RWPE2 (cell line): ENCODE data around the gene MYPN.
A peak's percentile ranks its signal among the peaks of the same experiment; 100 is the strongest.

Experiments
- ATAC-seq: fragments of 200-7000 bp; cut with Tn5 transposase; 3 replicates; pipeline ENCODE4 v1.9.1; 2021; ENCODE audit warnings: low read depth
- DNase-seq: peaks from one replicate; pipeline ENCODE4 v3.0.0-alpha.2; 2020; ENCODE audit warnings: low spot score
- H3K27ac ChIP-seq: fragments of 450-650 bp; 2 replicates; pipeline ENCODE4 v1.5.1; 2017; ENCODE audit warnings: mild to moderate bottlenecking; ENCODE audit not compliant: poor library complexity, severe bottlenecking
- H3K27me3 ChIP-seq: fragments of 250-450 bp; sonication (Bioruptor Pico); 2 replicates; pipeline ENCODE4 v1.5.1; 2021; ENCODE audit warnings: mild to moderate bottlenecking, moderate library complexity; ENCODE audit not compliant: insufficient read depth, poor library complexity, severe bottlenecking
- H3K36me3 ChIP-seq: fragments of 250-450 bp; sonication (Bioruptor Pico); 2 replicates; pipeline ENCODE4 v1.5.1; 2020; ENCODE audit warnings: low read depth, mild to moderate bottlenecking, moderate library complexity
- H3K4me1 ChIP-seq: fragments of 250-450 bp; sonication (Bioruptor Pico); 2 replicates; pipeline ENCODE4 v1.5.1; 2021; ENCODE audit warnings: mild to moderate bottlenecking, moderate library complexity; ENCODE audit not compliant: insufficient read depth, poor library complexity, severe bottlenecking
- H3K4me3 ChIP-seq: fragments of 250-450 bp; sonication (Bioruptor Pico); 2 replicates; pipeline ENCODE4 v1.5.1; 2021; ENCODE audit warnings: mild to moderate bottlenecking, moderate library complexity; ENCODE audit not compliant: severe bottlenecking
- H3K9me3 ChIP-seq: fragments of 250-450 bp; sonication (Bioruptor Pico); 2 replicates; pipeline ENCODE4 v1.5.1; 2021; ENCODE audit warnings: mild to moderate bottlenecking, moderate library complexity; ENCODE audit not compliant: severe bottlenecking
- TF ChIP-seq, protein P1 (sequence below): fragments of 450-650 bp; IDR thresholded peaks from one replicate; pipeline ENCODE4 v1.5.1; 2017; ENCODE audit warnings: mild to moderate bottlenecking, moderate library complexity; ENCODE audit not compliant: poor library complexity, severe bottlenecking

MYPN gene

DNA sequence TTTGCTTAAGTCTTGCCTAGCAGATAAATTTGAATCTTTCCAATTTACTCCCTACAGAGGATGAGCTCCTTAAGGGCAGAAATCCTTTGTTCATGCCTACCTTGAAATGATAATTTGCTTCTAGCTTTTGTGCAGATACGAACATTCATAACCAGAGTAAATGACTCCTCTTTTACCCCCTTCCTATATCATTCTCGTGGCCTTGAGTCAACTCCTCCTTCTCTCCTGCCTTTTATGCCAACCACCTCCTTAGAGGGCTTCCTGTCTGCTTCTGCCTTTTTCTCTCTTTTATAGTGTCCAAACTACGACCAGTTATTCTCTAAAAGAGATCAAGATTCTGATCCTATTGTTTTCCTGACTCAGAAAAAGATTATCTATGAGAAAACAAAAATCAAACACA is 36.4 kb downstream of the MYPN start:
- ATAC-seq, result no peak
- H3K27me3 ChIP-seq, result no peaks in the 10 kb centered on the region
- H3K9me3 ChIP-seq, result no peaks in the 10 kb centered on the region
- H3K36me3 ChIP-seq, result no peaks in the 10 kb centered on the region
- H3K4me3 ChIP-seq, result no peak overlapping the region
- no peaks in the 10 kb centered on the region for H3K4me1 ChIP-seq
- DNase-seq, result no peak
- TF ChIP-seq, protein P1, sequence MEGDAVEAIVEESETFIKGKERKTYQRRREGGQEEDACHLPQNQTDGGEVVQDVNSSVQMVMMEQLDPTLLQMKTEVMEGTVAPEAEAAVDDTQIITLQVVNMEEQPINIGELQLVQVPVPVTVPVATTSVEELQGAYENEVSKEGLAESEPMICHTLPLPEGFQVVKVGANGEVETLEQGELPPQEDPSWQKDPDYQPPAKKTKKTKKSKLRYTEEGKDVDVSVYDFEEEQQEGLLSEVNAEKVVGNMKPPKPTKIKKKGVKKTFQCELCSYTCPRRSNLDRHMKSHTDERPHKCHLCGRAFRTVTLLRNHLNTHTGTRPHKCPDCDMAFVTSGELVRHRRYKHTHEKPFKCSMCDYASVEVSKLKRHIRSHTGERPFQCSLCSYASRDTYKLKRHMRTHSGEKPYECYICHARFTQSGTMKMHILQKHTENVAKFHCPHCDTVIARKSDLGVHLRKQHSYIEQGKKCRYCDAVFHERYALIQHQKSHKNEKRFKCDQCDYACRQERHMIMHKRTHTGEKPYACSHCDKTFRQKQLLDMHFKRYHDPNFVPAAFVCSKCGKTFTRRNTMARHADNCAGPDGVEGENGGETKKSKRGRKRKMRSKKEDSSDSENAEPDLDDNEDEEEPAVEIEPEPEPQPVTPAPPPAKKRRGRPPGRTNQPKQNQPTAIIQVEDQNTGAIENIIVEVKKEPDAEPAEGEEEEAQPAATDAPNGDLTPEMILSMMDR, result no peak
- H3K27ac ChIP-seq, result no peak overlapping the region

DNA sequence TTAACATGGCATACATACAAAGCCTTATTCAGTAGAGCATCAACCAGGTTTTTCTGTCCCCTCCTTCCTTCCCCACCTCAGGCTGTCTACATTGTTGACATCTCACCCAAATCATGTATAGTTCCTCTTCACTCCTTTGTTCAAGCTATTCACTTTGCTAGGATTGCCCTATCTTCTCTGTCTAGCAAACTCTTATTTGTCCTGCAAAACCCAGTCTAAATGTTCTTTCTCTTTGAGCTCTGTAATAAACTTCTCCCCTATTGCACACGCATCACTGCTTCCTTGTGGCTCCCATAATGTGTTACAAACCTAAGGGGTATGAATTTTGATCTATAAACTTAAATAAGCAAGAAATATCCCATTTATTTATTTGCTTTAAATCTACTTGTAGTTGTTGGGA is 36.8 kb downstream of the MYPN start:
- ATAC-seq, result no peak
- Histone ChIP-seq H3K4me3 (no peak overlapping the region), H3K36me3 (no peaks in the 10 kb centered on the region), H3K4me1 (no peaks in the 10 kb centered on the region), H3K27ac (no peak overlapping the region), H3K9me3 (no peaks in the 10 kb centered on the region), H3K27me3 (no peaks in the 10 kb centered on the region)
- DNase-seq, result no peak
- TF ChIP-seq, protein P1, result no peak

DNA sequence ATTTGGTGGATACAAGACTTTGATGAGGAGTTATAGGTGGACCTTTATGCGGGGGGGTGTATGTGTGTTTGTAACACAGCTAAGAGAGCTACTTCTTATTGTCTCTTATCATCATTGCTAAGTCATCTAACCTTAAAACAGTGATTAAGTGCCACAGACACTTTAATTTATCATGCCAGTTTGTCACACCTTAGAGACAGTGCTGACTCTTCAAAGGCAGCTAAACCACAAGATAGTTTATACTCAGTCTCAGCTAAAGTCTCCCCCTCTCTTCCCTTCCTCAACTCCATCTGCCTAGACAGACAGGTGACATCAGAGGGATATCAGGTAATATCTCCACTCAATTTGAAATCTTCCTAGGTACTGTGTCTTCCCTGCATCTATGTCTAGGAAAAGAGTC is 42.2 kb downstream of the MYPN start:
- peaks cover 15% of the 10 kb centered on the region for H3K4me1 ChIP-seq
- TF ChIP-seq, protein P1, result no peak

DNA sequence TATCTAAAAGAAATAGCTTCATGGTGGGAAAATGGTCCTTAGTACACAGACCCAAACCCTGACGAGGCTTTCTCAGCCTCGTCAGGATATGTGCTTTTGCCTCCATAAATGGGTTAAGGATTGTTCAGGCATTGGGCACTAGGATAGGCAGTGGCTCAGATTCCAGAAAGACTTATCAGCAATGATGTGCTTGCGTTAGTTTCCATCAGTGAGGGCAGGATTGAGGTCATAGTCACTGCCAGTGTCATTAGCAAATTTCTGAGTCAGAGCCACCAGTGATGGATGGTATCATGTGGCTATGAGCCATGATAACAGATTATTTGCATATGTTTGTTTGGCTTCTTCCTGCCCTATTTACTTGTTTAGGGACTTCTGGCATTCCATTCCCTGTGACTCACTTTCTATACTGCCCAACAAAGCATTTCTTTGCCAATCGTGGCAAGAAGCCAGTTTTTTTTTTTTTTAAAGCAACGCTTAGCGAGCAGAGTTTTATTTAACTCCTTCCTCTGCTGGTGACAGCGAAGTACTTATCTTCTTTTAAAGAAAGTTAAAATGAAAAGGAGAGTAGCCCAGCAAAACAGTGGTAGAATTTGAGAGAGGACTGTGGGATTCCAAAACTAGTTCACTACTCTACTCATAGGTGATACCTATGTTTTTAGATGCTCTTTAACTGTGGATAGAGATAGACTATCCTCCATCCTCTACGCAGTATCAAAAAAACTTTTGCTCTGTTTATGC is 44.4 kb downstream of the MYPN start:
- TF ChIP-seq, protein P1, result no peak
- Histone ChIP-seq H3K36me3 (no peaks in the 10 kb centered on the region), H3K9me3 (no peaks in the 10 kb centered on the region), H3K27ac (peak overlapping the region; percentile 59), H3K4me3 (no peak overlapping the region), H3K27me3 (no peaks in the 10 kb centered on the region), H3K4me1 (peaks cover 15% of the 10 kb centered on the region)
- peak; percentile 96 for ATAC-seq
- peak; percentile 54 for DNase-seq

More for the DNA sequence above, 42.2 kb downstream of the MYPN start:
- Histone ChIP-seq H3K4me3 (no peak overlapping the region), H3K27ac (no peak overlapping the region), H3K9me3 (no peaks in the 10 kb centered on the region), H3K27me3 (no peaks in the 10 kb centered on the region), H3K36me3 (no peaks in the 10 kb centered on the region)
- DNase-seq, result no peak
- no peak for ATAC-seq

DNA sequence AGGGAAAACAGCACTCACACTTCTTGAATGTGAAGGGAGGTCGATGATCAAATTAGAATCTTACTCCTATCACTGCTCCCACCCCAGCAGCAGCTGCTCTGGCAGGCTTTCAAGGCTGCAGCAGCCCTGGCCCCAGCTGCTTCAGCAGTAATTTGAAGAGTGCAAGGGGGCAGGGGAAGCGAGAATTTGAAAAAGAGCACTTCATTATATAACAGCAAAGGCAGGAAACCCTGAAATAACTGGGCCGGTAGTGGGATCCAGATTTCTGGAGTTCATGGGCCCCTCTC is 44.9 kb downstream of the MYPN start:
- H3K4me3 ChIP-seq, result no peak overlapping the region
- peaks cover 15% of the 10 kb centered on the region for H3K4me1 ChIP-seq
- DNase-seq, result no peak
- H3K27ac ChIP-seq, result peak overlapping the region; percentile 59
- no peak for ATAC-seq
- H3K27me3 ChIP-seq, result no peaks in the 10 kb centered on the region
- no peaks in the 10 kb centered on the region for H3K9me3 ChIP-seq
- H3K36me3 ChIP-seq, result no peaks in the 10 kb centered on the region
- TF ChIP-seq, protein P1, result no peak
